CD14-positive monocyte (primary cell): ENCODE results near the gene GABBR2. TPM values are rescaled to one million over a fixed set of nuclear protein-coding genes. Genes with fewer than 3 reads are reported as not detected.

Experiments used
- DNase-seq, 3 donors: peaks; one replicate each; pipeline ENCODE4 v3.0.0-alpha.2; 2011 to 2022
- H2AFZ ChIP-seq: 2 replicates; pipeline ENCODE4 v1.6.0; 2012; ENCODE audit warnings: mild to moderate bottlenecking, low read depth, low read length, inconsistent platforms; ENCODE audit not compliant: insufficient read depth, poor library complexity, severe bottlenecking
- H3K27ac ChIP-seq, 2 donors: 1 replicate in 1 of 2; 2 replicates in 1 of 2; pipeline ENCODE4 v1.5.1; 2012 to 2013; ENCODE audit warnings: low read length in 2 of 2, control low read depth in 1 of 2, inconsistent platforms in 1 of 2, low read depth in 1 of 2, mild to moderate bottlenecking in 1 of 2
- H3K27me3 ChIP-seq, 2 donors: one replicate each; pipeline versions ENCODE4 v1.6.0 to v1.6.1; 2011 to 2013; ENCODE audit warnings: low read length in 2 of 2; ENCODE audit not compliant: control insufficient read depth in 2 of 2, insufficient read depth in 2 of 2
- H3K36me3 ChIP-seq, 2 donors: replicated peaks in 1 of 2; 1 replicate in 1 of 2; 2 replicates in 1 of 2; pipeline versions ENCODE4 v1.5.1 to v1.6.1; 2012 to 2013; ENCODE audit warnings: low read length in 2 of 2, control low read depth in 1 of 2, inconsistent platforms in 1 of 2, mild to moderate bottlenecking in 1 of 2; ENCODE audit not compliant: insufficient read depth in 2 of 2, control insufficient read depth in 1 of 2
- H3K4me1 ChIP-seq, 2 donors: 1 replicate in 1 of 2; 2 replicates in 1 of 2; pipeline versions ENCODE4 v1.5.1 to v1.6.1; 2012 to 2013; ENCODE audit warnings: low read length in 2 of 2, control low read depth in 1 of 2, inconsistent platforms in 1 of 2, mild to moderate bottlenecking in 1 of 2, moderate library complexity in 1 of 2; ENCODE audit not compliant: insufficient read depth in 2 of 2, control insufficient read depth in 1 of 2
- H3K4me2 ChIP-seq: replicated peaks from 2 replicates; pipeline ENCODE3; 2012; ENCODE audit warnings: low read length, moderate library complexity, mild to moderate bottlenecking; ENCODE audit not compliant: poor library complexity, severe bottlenecking; ENCODE audit errors: extremely low read depth
- H3K4me3 ChIP-seq, 3 experiments: fragments of 200-600 bp in 1 of 3; sonication (generic) in 1 of 3; replicated peaks in 1 of 3; 1 replicate in 2 of 3; 2 replicates in 1 of 3; pipeline ENCODE4 v1.5.1; 2011 to 2013; ENCODE audit warnings: low read length in 3 of 3, mild to moderate bottlenecking in 3 of 3, control low read depth in 2 of 3, low read depth in 2 of 3, inconsistent platforms in 1 of 3, moderate library complexity in 1 of 3
- H3K79me2 ChIP-seq: 2 replicates; pipeline ENCODE4 v1.6.0; 2012; ENCODE audit warnings: mild to moderate bottlenecking, control low read depth, inconsistent platforms, low read length, moderate library complexity; ENCODE audit not compliant: insufficient read depth
- H3K9ac ChIP-seq: 2 replicates; pipeline ENCODE4 v1.6.0; 2017; ENCODE audit warnings: low read length, mild to moderate bottlenecking; ENCODE audit not compliant: insufficient read depth, poor library complexity, severe bottlenecking
- H3K9me3 ChIP-seq, 2 donors: replicated peaks in 1 of 2; 1 replicate in 1 of 2; 2 replicates in 1 of 2; pipeline versions ENCODE4 v1.5.1 to v1.6.1; 2012 to 2013; ENCODE audit warnings: low read length in 2 of 2, control low read depth in 1 of 2; ENCODE audit not compliant: control insufficient read depth in 1 of 2, insufficient read depth in 1 of 2
- H4K20me1 ChIP-seq: 2 replicates; pipeline ENCODE4 v1.6.0; 2012; ENCODE audit warnings: mild to moderate bottlenecking, low read length, control low read depth, moderate library complexity; ENCODE audit not compliant: insufficient read depth
- H3K27ac Mint-ChIP-seq, 7 donors: one replicate each; pipeline ENCODE4 v1.8.0; 2020; ENCODE audit warnings: mild to moderate bottlenecking in 7 of 7, mixed read lengths in 7 of 7, moderate library complexity in 6 of 7, inconsistent platforms in 2 of 7
- H3K27me3 Mint-ChIP-seq, 3 donors: one replicate each; pipeline ENCODE4 v1.8.0; 2021 to 2022; ENCODE audit warnings: low read depth in 3 of 3, mild to moderate bottlenecking in 3 of 3, mixed read lengths in 3 of 3, moderate library complexity in 3 of 3, inconsistent platforms in 1 of 3
- H3K36me3 Mint-ChIP-seq, 2 donors: one replicate each; pipeline ENCODE4 v1.8.0; 2020; ENCODE audit warnings: mixed read lengths in 2 of 2, inconsistent platforms in 1 of 2, mild to moderate bottlenecking in 1 of 2
- H3K4me1 Mint-ChIP-seq: one replicate; pipeline ENCODE4 v1.8.0; 2020; ENCODE audit warnings: mild to moderate bottlenecking, mixed read lengths
- H3K4me3 Mint-ChIP-seq, 2 donors: one replicate each; pipeline ENCODE4 v1.8.0; 2020; ENCODE audit warnings: mild to moderate bottlenecking in 2 of 2, mixed read lengths in 2 of 2, moderate library complexity in 1 of 2
- H3K9me3 Mint-ChIP-seq, 7 donors: one replicate each; pipeline ENCODE4 v1.8.0; 2020 to 2022; ENCODE audit warnings: mixed read lengths in 7 of 7, mild to moderate bottlenecking in 6 of 7, moderate library complexity in 6 of 7, inconsistent platforms in 2 of 7
- WGBS: methylation state at CpG from one replicate; pipeline ENCODE4 v1.1.5; 2013; ENCODE audit warnings: missing lambda C conversion rate; ENCODE audit not compliant: insufficient coverage; 5-methylcytosine and 5-hydroxymethylcytosine counted together
- intact Hi-C, 2 donors: fragments of 100-400 bp; cut with micrococcal nuclease; formaldehyde crosslinking; loops; one replicate each; pipeline versions ENCODE4 v1.15.0 to v1.15.1; 2023
- polyA plus RNA-seq, 3 donors: library from polyadenylated mRNA; depleted of rRNA in 1 of 3; unstranded in 2 of 3; stranded (reverse) in 1 of 3; fragments of 300-500 nt in 2 of 3; fragments of >200 nt in 1 of 3; fragmentation: Illumina TruSeq in 2 of 3; gene quantifications; 1 replicate in 2 of 3; 2 replicates in 1 of 3; pipeline ENCODE4 v1.2.3, GENCODE V29; 2012 to 2021
- TF ChIP-seq, protein P1 (sequence below): fragments of 200-600 bp; IDR thresholded peaks from one replicate; pipeline ENCODE4 v1.8.0; 2022; ENCODE audit warnings: antibody characterized with exemption, mild to moderate bottlenecking

The GABBR2 gene
- polyA plus RNA-seq, 3 donors: not detected

DNA sequence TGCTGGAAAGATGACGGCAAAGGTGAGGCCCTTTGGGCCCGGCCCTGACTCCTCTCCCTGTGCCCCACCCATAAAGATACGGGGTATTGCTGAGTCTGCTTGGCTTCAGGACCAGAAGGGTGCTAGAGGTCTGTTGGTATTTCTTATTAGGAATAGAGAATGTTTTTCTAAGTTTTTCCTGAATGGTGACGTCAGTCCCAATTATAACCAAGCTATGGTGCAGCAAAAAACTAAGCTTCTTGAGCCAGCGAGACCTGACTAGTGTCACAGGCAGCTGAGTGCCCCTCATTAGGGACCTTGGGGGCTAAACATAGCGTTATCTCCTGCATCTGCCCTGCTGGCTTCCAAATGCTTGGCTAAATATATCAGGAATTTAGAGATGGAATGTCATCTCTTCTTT lies 302.3 kb downstream of the GABBR2 start:
- H3K9ac ChIP-seq: no peak overlapping the region
- intact Hi-C loops: no loop called here
- no peak overlapping the region for H3K27ac ChIP-seq
- Mint-ChIP-seq H3K9me3 (peaks cover 0 to 2% (median 0%) of the 10 kb centered on the region in 7 donors), H3K36me3 (no peaks in the 10 kb centered on the region), H3K4me1 (peaks cover 12% of the 10 kb centered on the region), H3K27me3 (peaks cover 0 to 10% (median 7%) of the 10 kb centered on the region in 3 donors), H3K4me3 (no peak overlapping the region), H3K27ac (no peak overlapping the region)
- TF ChIP-seq, protein P1, sequence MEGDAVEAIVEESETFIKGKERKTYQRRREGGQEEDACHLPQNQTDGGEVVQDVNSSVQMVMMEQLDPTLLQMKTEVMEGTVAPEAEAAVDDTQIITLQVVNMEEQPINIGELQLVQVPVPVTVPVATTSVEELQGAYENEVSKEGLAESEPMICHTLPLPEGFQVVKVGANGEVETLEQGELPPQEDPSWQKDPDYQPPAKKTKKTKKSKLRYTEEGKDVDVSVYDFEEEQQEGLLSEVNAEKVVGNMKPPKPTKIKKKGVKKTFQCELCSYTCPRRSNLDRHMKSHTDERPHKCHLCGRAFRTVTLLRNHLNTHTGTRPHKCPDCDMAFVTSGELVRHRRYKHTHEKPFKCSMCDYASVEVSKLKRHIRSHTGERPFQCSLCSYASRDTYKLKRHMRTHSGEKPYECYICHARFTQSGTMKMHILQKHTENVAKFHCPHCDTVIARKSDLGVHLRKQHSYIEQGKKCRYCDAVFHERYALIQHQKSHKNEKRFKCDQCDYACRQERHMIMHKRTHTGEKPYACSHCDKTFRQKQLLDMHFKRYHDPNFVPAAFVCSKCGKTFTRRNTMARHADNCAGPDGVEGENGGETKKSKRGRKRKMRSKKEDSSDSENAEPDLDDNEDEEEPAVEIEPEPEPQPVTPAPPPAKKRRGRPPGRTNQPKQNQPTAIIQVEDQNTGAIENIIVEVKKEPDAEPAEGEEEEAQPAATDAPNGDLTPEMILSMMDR: no peak
- 100% methylated on average over 1 of the region's 6 CpGs for WGBS
- no peak for DNase-seq
- no peaks in the 10 kb centered on the region for H3K79me2 ChIP-seq
- peaks cover 4 to 6% of the 10 kb centered on the region in 2 donors for H3K4me1 ChIP-seq
- H3K9me3 ChIP-seq: no peaks in the 10 kb centered on the region
- H4K20me1 ChIP-seq: no peaks in the 10 kb centered on the region
- no peak overlapping the region for H2AFZ ChIP-seq
- H3K4me3 ChIP-seq: no peak overlapping the region
- H3K4me2 ChIP-seq: no peak overlapping the region
- no peaks in the 10 kb centered on the region for H3K36me3 ChIP-seq
- no peaks in the 10 kb centered on the region for H3K27me3 ChIP-seq

DNA sequence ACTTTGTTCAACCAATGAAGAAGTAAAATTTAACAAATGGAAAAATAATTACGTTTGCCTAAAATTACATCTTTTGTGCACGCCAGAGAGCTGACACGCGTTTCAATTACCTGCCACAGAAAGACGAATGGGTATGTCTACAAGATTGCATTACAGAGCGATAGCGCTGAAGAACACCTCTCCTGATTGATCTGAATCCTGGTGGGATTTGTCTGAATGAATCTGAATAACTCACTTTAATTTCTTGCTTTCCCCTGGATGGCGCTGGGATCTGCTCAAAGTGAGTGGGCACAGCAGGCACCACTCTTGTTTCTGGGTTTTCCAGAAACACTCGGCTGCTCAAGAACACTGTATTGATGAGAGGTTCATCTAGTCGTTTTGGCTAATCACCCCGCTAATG lies 304.5 kb downstream of the GABBR2 start:
- Mint-ChIP-seq H3K4me3 (no peak overlapping the region), H3K4me1 (no peaks in the 10 kb centered on the region), H3K36me3 (no peaks in the 10 kb centered on the region), H3K27me3 (peaks cover 2 to 7% (median 6%) of the 10 kb centered on the region in 3 donors), H3K27ac (no peak overlapping the region), H3K9me3 (peaks cover 0 to 2% (median 0%) of the 10 kb centered on the region in 7 donors)
- Histone ChIP-seq H3K9me3 (no peaks in the 10 kb centered on the region), H3K4me2 (no peak overlapping the region), H3K4me3 (no peak overlapping the region), H3K4me1 (no peaks in the 10 kb centered on the region), H3K27me3 (no peaks in the 10 kb centered on the region), H3K36me3 (no peaks in the 10 kb centered on the region), H3K27ac (no peak overlapping the region), H4K20me1 (no peaks in the 10 kb centered on the region), H3K79me2 (no peaks in the 10 kb centered on the region), H3K9ac (no peak overlapping the region), H2AFZ (no peak overlapping the region)
- TF ChIP-seq, protein P1: no peak
- WGBS: 100% methylated on average over 7 of the region's 11 CpGs
- intact Hi-C loops: no loop called here
- no peak for DNase-seq
